Measurements from ENCODE around the gene ANKMY1. TPM values are rescaled to one million over a fixed set of nuclear protein-coding genes. Genes with fewer than 3 reads are reported as not detected.
A peak's percentile ranks its signal among the peaks of the same experiment; 100 is the strongest.

Gene ANKMY1
- total RNA-seq, 4 donors from 2014 or later: 15.1 to 64.0 (median 27.5) TPM

DNA sequence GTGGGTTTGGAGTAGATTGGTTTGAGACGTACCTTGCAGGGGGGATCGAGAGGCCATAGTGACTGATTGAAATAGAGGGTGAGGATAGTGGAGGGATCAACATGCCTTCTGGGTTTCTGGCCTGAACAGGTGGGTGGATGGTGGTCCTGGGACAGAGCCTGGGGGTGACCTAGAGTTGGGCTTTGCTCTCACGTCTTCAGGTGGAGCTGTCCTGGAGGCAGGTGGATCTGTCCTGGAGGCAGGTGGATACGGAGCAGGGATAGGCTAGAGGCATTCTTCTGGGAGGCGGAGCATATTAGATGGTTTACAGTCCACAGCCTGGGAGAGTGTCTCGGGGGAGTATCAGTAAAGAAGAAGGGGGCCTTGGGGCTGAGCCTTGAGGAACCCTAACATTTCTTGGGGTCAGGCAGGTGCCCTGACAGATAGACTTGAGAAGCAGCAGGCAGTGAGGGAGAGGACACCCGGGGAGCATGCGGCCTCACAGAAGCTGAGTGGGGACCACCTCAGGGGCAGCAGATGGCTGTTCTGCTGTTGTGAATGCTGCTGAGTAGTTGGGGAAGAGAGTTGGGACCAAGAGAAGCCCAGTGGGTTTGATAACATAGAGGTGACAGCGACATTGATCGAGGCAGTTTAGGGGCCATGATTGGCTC is 30.3 kb upstream of the ANKMY1 start:
- in situ Hi-C loops (cut with MboI; ENCODE audit: low pct_ligation_motif_present in 1 of 4, low pct_unique_long_range_greater_than_20kb in 1 of 4, low sequenced_read_pairs in 3 of 4) (no loop called here), intact Hi-C loops (cut with DNase I; ENCODE audit: low total_unique reads) (no loop called here)
- no peak for TF ChIP-seq CTCF (IDR thresholded peaks at IDR 0.05)
- TF ChIP-seq POLR2AphosphoS5 (IDR thresholded peaks at IDR 0.05): no peak
- TF ChIP-seq EP300 (IDR thresholded peaks at IDR 0.05; ENCODE audit: low read depth): no peak
- TF ChIP-seq POLR2A (IDR thresholded peaks at IDR 0.05): no peak
- 81 to 84% methylated on average over 5 to 10 of the region's 10 CpGs for WGBS, 2 donors (ENCODE audit: low coverage in 1 of 2)
- Histone ChIP-seq H3K36me3 (peaks cover 0 to 5% (median 0%) of the 10 kb centered on the region in 4 donors), H3K4me3 (peak overlapping the region in 1 of 4 donors; percentile 91), H3K9me3 (no peaks in the 10 kb centered on the region), H3K4me1 (peaks cover 23 to 33% (median 28%) of the 10 kb centered on the region in 4 donors), H3K27ac (no peak overlapping the region), H3K27me3 (no peaks in the 10 kb centered on the region)
- DNase-seq: no peak

GRCh38 chr2:240586919-240587800 is 29.4 kb upstream of the ANKMY1 start:
- Histone ChIP-seq H3K27ac (peak overlapping the region; percentile 89 to 99 (median 96)), H3K36me3 (peaks cover 0 to 5% (median 0%) of the 10 kb centered on the region in 4 donors), H3K9me3 (no peaks in the 10 kb centered on the region), H3K27me3 (no peaks in the 10 kb centered on the region), H3K4me1 (peaks cover 23 to 33% (median 28%) of the 10 kb centered on the region in 4 donors), H3K4me3 (peak overlapping the region; percentile 91 to 99 (median 92))
- intact Hi-C loops (cut with DNase I; ENCODE audit: low total_unique reads): no loop called here
- in situ Hi-C loops (cut with MboI; ENCODE audit: low pct_ligation_motif_present in 1 of 4, low pct_unique_long_range_greater_than_20kb in 1 of 4, low sequenced_read_pairs in 3 of 4): no loop called here
- peak; percentile 65 for DNase-seq
- TF ChIP-seq EP300 (IDR thresholded peaks at IDR 0.05; ENCODE audit: low read depth) (no peak), POLR2A (IDR thresholded peaks at IDR 0.05) (no peak), POLR2AphosphoS5 (IDR thresholded peaks at IDR 0.05) (no peak), CTCF (IDR thresholded peaks at IDR 0.05) (no peak)
- 10% methylated on average over 18 of the region's 62 CpGs; no CpG with 5 or more reads in 1 of the 2 donors for WGBS, 2 donors (ENCODE audit: low coverage in 1 of 2)

DNA sequence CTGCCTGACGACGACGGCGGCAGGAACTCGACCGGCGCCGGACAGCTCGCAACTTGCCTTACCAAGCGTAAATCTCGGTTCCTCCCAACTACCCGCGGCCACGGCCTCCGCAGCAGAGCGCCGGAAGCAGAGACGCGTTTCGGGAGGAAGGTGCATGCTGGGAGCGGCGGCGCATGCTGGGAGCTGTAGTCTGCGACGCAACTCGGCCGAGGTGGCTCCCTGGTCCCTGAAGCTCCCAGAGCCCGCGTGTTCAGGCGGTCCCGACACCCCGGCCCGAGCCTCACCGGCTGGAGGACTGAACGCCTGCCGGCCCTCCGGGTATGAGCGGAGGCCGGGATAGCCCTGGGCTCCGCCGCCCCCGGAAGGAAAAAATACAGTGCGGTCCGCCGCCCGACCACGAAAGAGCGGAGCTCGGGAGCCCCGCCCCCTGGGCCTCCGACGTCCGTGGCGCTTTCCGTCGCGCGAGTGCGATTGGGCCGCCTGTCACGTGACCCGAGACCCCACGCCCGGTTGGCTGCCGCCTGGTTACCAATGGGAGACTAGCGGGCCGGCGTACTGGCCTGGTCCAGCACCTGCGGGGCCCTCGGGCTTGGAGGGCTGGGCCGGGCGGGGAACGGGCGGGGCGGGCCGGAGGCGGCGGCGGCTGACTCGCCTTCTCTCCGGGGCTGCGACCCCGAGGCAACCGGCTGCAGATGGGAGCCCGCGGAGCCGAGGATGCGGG is 28.6 kb upstream of the ANKMY1 start, which contains the start of gene CAPN10:
Gene CAPN10 (plus strand): TSS at position 537 of the 721 bp plus-strand sequence. CDS start 178 bp downstream, at position 715.
- peaks cover 23 to 33% (median 28%) of the 10 kb centered on the region in 4 donors for H3K4me1 ChIP-seq
- H3K27ac ChIP-seq: peak within 1 kb of the TSS; percentile 89 to 99 (median 96)
- H3K27me3 ChIP-seq: no peaks in the 10 kb centered on the region
- 1% methylated on average over 67 of the region's 88 CpGs; no CpG with 5 or more reads in 1 of the 2 donors for WGBS, 2 donors (ENCODE audit: low coverage in 1 of 2)
- intact Hi-C loops (cut with DNase I; ENCODE audit: low total_unique reads): no loop called here
- peak within 1 kb of the TSS; percentile 91 to 99 (median 92) for H3K4me3 ChIP-seq
- H3K36me3 ChIP-seq: peaks cover 0 to 5% (median 0%) of the 10 kb centered on the region in 4 donors
- in situ Hi-C loops (cut with MboI; ENCODE audit: low pct_ligation_motif_present in 1 of 4, low pct_unique_long_range_greater_than_20kb in 1 of 4, low sequenced_read_pairs in 3 of 4): no loop called here
- no peaks in the 10 kb centered on the region for H3K9me3 ChIP-seq
- peak; percentile 73 to 88 (median 86) for TF ChIP-seq POLR2AphosphoS5 (IDR thresholded peaks at IDR 0.05)
- TF ChIP-seq POLR2A (IDR thresholded peaks at IDR 0.05): peak; percentile 72
- TF ChIP-seq CTCF (IDR thresholded peaks at IDR 0.05): peak in 1 of 5 experiments; percentile 21
- TF ChIP-seq EP300 (IDR thresholded peaks at IDR 0.05; ENCODE audit: low read depth): no peak
- peak; percentile 99 for DNase-seq
